ENCODE data around the gene IRS1.

DNA sequence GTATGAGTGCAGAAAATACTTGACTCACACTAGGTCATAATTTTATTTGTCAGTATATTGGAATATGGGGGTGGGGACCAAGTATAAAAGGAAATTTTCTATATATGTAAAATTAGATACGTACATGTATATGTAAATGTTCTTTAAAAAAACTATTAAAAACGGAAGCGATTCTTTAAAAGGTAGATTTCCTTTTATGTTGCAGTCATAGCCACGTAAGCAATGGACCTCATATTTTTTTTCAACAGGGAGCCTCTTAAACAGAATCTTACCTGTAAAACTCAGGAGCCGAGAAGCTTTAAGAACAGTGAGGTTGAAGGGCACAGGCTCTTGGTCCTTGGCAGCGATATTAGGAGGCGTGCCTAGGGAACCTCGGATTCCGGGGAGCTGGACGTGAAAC lies 39.5 kb upstream of the IRS1 start:
- TF ChIP-seq, protein P1, sequence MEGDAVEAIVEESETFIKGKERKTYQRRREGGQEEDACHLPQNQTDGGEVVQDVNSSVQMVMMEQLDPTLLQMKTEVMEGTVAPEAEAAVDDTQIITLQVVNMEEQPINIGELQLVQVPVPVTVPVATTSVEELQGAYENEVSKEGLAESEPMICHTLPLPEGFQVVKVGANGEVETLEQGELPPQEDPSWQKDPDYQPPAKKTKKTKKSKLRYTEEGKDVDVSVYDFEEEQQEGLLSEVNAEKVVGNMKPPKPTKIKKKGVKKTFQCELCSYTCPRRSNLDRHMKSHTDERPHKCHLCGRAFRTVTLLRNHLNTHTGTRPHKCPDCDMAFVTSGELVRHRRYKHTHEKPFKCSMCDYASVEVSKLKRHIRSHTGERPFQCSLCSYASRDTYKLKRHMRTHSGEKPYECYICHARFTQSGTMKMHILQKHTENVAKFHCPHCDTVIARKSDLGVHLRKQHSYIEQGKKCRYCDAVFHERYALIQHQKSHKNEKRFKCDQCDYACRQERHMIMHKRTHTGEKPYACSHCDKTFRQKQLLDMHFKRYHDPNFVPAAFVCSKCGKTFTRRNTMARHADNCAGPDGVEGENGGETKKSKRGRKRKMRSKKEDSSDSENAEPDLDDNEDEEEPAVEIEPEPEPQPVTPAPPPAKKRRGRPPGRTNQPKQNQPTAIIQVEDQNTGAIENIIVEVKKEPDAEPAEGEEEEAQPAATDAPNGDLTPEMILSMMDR (conservative IDR thresholded peaks at IDR 0.05): no peak
- TF ChIP-seq ZFX (IDR thresholded peaks at IDR 0.05): no peak

Measured in C4-2B (cell line).